ENCODE results near the gene USO1.
A peak's percentile ranks its signal among the peaks of the same experiment; 100 is the strongest.
"Not testable (repeated sequence)": the region's sequence is repeated elsewhere in the genome, so short reads cannot be mapped to it uniquely, and the experiment has no call there.

USO1 gene

GRCh38 chr4:75841641-75842520 is 117.5 kb downstream of the USO1 start:
- H3K4me3 ChIP-seq (replicated peaks; ENCODE audit: low read depth, low read length), result no peak overlapping the region
- peak; percentile 31 for DNase-seq (ENCODE audit: low read depth)
- no peak for TF ChIP-seq CTCF (IDR thresholded peaks at IDR 0.05; ENCODE audit: low read length, missing control alignments)

GRCh38 chr4:75843596-75843995 is 119.2 kb downstream of the USO1 start:
- no peak overlapping the region for H3K4me3 ChIP-seq (replicated peaks; ENCODE audit: low read depth, low read length)
- no peak for TF ChIP-seq CTCF (IDR thresholded peaks at IDR 0.05; ENCODE audit: low read length, missing control alignments)
- DNase-seq (ENCODE audit: low read depth), result no peak

- TF ChIP-seq CTCF (IDR thresholded peaks at IDR 0.05; ENCODE audit: low read length, missing control alignments), result no peak
- DNase-seq (ENCODE audit: low read depth), result peak; percentile 97
- H3K4me3 ChIP-seq (replicated peaks; ENCODE audit: low read depth, low read length), result no peak overlapping the region
These were observed 119.8 kb downstream of the USO1 start for GRCh38 chr4:75844151-75844662.

GRCh38 chr4:75845992-75846391 is 121.6 kb downstream of the USO1 start:
- TF ChIP-seq CTCF (IDR thresholded peaks at IDR 0.05; ENCODE audit: low read length, missing control alignments), result no peak

GRCh38 chr4:75848171-75848760 is 123.9 kb downstream of the USO1 start:
- H3K4me3 ChIP-seq (replicated peaks; ENCODE audit: low read depth, low read length), result not testable (repeated sequence)
- TF ChIP-seq CTCF (IDR thresholded peaks at IDR 0.05; ENCODE audit: low read length, missing control alignments), result peak; percentile 60
- peak; percentile 97 for DNase-seq (ENCODE audit: low read depth)

More at GRCh38 chr4:75845992-75846391, 121.6 kb downstream of the USO1 start:
- DNase-seq (ENCODE audit: low read depth), result no peak
- no peak overlapping the region for H3K4me3 ChIP-seq (replicated peaks; ENCODE audit: low read depth, low read length)

- TF ChIP-seq CTCF (IDR thresholded peaks at IDR 0.05; ENCODE audit: low read length, missing control alignments), result no peak
- peak; percentile 38 for DNase-seq (ENCODE audit: low read depth)
- no peak overlapping the region for H3K4me3 ChIP-seq (replicated peaks; ENCODE audit: low read depth, low read length)
These were observed 124.5 kb downstream of the USO1 start for GRCh38 chr4:75848891-75849290.
